ENCODE data around the gene PPT1. TPM values are rescaled to one million over a fixed set of nuclear protein-coding genes. Genes with fewer than 3 reads are reported as not detected.

The PPT1 gene
- 92.4 TPM for total RNA-seq

DNA sequence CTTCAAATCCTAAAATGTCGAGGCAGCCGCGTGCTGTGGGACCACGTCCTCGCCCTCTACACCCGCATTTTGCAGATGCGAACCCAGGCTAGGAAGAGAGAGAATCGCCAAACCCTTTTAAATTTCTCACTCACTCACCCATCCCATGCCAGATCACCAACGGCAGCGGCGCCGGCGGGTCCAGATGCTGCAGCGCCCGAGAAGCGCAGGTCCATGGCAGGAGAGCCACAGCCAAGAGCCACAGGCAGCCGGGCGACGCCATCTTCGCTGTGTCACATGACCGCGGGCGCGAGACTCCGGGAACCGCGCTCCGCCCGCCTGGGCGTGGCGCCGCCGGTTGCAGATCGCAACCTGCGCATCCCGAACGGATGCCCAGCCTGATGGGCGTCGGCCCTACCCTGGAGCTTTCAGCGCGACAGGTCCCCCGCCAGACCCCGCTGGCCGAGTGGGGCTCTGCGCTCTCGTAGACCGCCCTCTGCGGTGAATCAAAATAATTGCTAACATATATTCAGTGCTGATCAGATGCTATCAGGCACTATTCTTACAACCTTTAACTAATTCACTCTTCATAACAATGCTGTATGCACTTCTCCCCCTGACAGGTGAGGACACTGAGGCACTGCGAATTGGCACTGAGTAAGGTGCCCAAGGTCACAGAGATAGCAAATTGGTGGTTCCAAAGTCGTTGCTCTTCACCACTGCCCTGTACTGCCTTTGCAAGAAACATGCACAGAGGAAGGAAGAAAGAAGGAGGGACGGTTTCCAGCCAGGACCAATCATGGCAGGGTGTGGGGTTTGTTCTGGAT lies at the start of gene PPT1:
PPT1 (minus strand) TSS at position 276 of the 806 bp plus-strand sequence; CDS start at position 262, 14 bp downstream.
- peak; percentile 74 for DNase-seq (ENCODE audit: low spot score)

GRCh38 chr1:40143891-40144575 lies 47.0 kb upstream of the PPT1 start:
- DNase-seq (ENCODE audit: low spot score) = peak; percentile 50

- no peak for DNase-seq (ENCODE audit: low spot score)
Observed at GRCh38 chr1:40141878-40142535, 45.0 kb upstream of the PPT1 start.

DNA sequence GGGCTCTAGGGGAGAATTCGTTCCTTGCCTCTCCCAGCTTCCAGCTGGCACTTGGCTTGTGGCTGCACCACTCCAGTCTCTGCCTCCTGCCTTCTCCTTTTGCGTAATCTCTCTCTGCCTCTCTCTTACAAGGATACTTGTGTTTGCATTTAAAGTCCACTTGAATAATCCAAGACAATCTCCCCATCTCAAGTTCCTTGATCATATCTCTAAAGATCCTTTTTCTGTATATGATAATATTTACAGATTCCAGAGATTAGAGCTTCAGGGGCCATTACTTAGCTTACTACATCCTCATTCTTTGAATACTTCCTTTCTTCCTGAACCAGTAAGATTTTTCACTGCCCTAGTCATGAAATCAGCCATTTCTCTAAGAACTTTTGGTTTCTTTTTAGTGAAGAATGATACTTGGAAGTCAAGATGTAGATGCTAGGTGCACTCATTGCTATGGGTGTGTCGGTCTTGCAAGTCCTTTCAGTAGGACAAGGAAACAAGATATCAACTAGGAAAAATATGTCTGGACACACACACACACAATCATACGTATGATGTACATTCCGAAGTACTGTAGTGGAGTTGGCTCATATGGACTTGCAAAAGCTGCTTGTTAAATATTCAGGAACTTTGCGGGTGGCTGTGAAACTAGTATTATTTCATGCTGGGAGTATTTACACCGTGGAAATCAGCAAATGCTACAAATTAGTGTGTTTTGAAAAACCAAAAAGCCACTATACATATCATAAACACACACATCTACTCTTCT lies 43.3 kb upstream of the PPT1 start:
- DNase-seq (ENCODE audit: low spot score) = no peak

DNA sequence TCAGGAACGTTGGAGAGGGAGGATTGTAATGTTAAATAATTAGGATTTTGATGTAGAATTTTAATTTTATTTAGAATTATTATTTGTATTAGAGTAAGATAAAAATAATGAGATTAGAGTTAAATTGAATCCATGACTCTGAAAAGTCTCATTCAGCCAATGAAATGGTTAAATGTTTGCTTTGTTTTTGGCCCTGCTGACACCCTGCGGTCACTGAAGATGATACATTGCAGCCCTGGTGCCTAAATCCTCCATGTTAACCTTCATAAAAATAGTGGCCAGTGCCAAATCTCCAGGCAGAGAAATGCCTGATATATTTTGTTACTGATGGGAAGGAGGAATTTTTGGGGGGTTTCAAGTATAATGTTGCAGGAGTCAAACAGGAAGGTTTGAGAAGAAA lies 36.8 kb upstream of the PPT1 start:
- no peak for DNase-seq (ENCODE audit: low spot score)

GRCh38 chr1:40133312-40133665 lies 36.2 kb upstream of the PPT1 start:
- no peak for DNase-seq (ENCODE audit: low spot score)

- DNase-seq (ENCODE audit: low spot score) = no peak
Observed at GRCh38 chr1:40132383-40133311, 35.6 kb upstream of the PPT1 start.

DNA sequence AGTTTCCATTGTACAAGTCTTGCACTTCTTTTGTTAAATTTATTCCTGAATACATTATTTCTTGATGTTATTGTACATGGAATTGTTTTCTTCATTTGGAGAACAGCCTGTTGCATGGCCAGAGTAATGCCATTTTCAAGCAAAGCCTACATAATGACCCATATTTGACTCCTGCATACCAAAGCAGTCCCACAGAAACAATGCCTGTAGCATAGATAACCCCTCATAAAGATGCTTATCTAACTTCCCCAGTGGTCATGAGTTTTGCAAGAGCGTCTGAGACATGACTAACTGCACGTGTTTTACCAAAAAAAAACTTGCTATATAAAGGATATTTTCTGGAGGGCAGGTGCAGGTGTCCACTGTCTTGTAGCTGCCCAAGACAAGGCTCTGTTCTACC lies 33.8 kb upstream of the PPT1 start:
- no peak for DNase-seq (ENCODE audit: low spot score)

DNA sequence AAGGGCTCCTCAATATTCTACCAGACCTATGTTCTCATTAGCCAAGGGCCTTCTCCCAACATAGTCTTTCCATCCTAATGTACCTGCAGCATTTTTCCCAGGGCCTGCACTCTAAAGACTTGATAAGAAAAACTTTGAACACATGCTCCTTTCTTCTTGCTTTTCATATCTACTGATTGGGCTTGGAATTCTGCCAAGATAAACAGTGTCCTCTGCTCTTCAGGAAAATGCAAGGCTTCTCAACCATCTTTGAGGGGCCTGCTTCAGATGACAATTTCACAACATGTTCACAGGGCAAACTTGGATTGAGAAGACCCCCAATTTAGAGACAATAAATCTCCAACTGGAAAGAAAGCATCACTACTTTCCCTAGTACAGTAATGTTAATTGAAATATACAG lies 25.8 kb upstream of the PPT1 start:
- DNase-seq (ENCODE audit: low spot score) = no peak

DNA sequence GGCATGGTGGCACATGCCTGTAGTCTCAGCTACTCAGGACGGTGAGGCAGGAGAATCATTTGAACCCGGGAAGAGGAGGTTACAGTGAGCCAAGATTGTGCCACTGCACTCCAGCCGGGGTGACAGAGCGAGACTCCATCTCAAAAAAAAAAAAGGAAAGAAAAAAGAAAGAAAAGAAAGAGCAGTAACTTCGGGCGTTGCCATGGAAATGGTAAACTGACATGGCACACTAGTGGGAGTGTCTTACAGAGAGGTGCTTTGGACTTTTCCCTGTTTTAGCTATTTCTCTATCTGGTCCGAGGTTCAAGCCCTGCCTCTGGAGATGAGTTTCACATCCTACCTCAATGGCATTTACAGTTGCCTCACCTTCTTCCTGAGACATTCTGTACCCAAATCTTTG lies 23.1 kb upstream of the PPT1 start:
- DNase-seq (ENCODE audit: low spot score) = no peak

DNA sequence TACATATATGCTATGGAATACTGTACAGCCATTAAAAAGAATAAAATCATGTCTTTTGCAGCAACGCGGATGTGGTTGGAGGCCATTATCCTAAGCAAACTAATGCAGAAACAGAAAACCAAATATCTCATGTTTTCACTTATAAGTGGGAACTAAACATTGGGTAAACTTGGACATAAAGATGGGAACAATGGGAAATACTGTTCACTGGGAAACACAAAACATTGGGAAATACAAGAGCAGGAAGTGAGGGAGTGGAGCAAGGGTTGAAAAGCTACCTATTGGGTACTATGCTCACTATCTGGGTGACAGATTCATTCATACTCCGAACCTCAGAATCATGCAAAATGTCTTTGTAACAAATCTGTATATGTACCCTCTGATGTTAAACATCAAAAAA lies 17.3 kb upstream of the PPT1 start:
- DNase-seq (ENCODE audit: low spot score) = no peak

DNA sequence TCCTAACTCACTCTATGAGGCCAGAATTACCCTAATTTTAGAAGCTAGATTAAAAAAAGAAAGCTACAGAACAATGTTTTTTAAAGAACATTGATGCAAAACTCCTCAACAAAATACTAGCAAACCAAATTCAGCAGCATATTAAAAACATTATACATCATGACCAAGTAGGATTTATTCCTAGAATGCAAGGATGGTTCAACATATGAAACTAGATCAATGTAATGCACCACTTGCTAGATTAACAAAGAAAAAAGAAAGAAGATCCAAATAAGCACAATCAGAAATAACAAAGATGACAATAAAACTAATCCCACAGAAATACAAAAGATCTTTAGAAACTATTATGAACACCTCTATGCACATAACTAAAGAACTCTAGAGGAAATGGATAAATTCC lies 13.3 kb upstream of the PPT1 start:
- no peak for DNase-seq (ENCODE audit: low spot score)

DNA sequence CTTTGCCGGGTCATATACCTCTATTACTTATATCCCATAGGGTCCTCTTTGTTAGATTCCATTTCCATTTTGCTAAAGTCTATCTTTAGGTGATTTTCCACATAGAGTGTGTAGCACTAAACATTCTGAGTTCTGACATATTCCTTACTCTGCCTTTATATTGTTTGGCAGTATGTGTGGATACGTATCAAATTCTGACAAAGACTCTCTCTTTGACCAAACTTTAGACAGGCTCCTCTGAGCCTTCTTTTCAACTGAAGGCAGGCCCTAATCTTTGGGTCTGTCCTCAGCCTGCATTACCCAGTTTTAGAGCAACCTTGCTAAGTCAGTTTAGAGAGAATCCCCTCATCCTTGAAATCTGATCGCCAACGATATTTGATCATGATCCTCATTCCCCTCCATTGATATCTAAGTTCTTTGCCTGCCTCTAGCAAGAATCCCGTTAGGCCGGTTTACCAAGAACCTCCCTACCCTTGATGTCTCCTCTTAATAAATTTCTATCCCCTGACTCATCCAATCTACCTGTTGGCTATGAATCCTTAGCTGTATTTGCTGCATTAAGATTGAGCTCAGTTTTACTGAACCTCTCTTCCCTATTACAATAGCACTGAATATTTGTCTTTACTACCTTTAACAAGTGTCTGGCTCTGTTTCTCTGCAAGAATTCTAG lies 10.4 kb upstream of the PPT1 start:
- peak; percentile 53 for DNase-seq (ENCODE audit: low spot score)

DNA sequence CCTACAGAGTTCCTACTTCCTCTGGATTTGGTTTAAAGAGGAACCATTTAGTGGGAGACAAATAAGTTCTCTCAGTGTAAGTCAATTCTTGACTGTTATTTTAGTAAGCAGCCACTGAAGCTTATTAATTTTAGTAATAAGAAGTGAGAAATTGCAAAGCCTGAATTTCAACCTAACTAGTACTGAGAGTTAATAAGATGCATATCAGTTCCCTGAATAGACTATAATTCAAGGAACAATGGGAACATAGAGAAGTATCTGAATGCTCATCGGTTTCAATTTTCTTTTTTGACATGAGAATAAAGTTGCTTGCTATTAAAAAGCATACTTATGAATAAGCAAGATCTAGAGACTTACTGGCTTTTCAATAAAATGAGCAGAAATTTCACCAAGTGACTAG lies 8.0 kb upstream of the PPT1 start:
- no peak for DNase-seq (ENCODE audit: low spot score)

DNA sequence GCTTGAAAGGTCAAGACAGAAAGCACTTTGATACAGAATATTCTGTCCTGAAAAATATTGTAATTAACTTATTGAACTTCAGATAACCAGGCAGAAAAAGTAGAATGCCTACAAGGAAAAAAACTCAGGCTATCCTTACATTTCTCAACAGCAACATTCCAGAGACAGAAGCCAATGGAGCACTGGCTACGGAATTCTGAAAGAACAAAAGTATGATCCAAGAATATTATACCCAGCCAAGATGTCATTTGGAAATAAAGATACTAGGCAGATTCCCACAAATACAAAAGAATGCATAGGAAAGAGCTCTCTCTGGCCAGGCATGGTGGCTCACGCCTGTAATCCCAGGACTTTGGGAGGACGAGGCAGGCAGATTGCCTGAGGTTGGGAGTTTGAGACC lies 5.8 kb upstream of the PPT1 start:
- no peak for DNase-seq (ENCODE audit: low spot score)

DNA sequence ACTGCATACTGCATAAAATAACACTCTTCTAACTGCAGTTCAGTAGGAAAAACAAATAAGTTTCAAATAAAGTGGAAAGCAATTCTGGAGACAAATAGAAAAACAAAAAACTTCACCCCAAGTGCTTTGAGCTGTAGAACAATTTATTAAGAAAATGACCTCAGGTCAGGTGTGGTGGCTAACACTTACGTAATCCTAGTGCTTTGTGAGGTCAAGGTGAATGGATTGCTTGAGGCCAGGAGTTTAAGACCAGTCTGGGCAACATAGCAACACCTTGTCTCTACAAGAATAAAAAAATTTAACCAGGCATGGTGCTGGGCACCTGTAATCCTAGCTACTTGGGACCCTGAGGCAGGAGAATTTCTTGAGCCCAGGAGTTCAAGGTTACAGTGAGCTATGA lies 5.0 kb upstream of the PPT1 start:
- no peak for DNase-seq (ENCODE audit: low spot score)

DNA sequence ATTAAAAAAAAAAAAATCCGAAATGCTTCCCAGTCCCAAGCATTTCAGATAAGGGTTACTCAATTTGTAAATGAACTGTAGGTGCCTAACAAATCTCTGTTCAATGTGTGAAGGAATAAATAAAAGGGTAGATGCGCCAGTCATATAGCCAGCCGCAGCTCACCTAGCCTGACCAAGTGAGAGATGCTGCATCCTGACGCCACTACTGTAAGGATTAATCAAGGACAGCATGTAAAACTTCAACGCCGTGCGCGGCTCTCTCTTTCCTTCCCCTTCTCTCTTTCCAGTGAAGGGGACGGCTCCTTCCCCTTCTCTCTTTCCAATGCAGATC lies 441 bp downstream of the PPT1 start:
- no peak for DNase-seq (ENCODE audit: low spot score)

DNA sequence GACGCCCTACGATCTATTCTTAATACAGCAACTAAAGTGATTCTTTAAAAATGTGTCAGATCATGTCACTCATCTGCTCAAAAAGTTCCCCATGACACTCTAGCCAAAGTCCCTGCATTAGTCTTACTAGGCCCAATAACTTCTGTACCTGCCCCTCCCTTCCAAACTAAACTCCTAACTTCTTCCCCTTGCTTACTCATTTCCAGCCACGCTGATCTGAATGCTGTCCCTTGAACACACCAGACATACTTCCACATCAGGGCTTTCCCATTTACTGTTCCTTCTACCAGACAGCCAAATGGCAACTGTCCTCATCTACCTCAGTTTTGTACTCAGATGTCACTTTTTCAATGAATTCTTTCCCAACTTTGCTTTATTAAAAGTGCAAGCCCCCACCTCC lies 1.2 kb downstream of the PPT1 start:
- DNase-seq (ENCODE audit: low spot score) = no peak

GRCh38 chr1:40094466-40095110 lies 2.5 kb downstream of the PPT1 start:
- no peak for DNase-seq (ENCODE audit: low spot score)
